Esophagus squamous epithelium (tissue), 4 donors: ENCODE measurements around the gene SOX18.

ENCODE experiments used
- CTCF ChIP-seq, 6 experiments: fragments of 450-650 bp in 4 of 6; fragments of 200-600 bp in 2 of 6; sonication (generic) in 2 of 6; IDR thresholded peaks; one replicate each; pipeline ENCODE4 v1.5.1; 2016 to 2019; ENCODE audit warnings: antibody characterized with exemption in 6 of 6, mild to moderate bottlenecking in 4 of 6, moderate library complexity in 4 of 6
- POLR2A ChIP-seq, 4 donors: fragments of 450-650 bp; IDR thresholded peaks; one replicate each; pipeline ENCODE4 v1.6.1; 2017; ENCODE audit warnings: antibody characterized with exemption in 4 of 4, mild to moderate bottlenecking in 4 of 4, moderate library complexity in 3 of 4

GRCh38 chr20:64082820-64083377, 33.5 kb upstream of the SOX18 start:
- TF ChIP-seq CTCF (IDR thresholded peaks at IDR 0.05) = no peak
- no peak for TF ChIP-seq POLR2A (IDR thresholded peaks at IDR 0.05)
